ENCODE data around the gene CHST3.

DNA sequence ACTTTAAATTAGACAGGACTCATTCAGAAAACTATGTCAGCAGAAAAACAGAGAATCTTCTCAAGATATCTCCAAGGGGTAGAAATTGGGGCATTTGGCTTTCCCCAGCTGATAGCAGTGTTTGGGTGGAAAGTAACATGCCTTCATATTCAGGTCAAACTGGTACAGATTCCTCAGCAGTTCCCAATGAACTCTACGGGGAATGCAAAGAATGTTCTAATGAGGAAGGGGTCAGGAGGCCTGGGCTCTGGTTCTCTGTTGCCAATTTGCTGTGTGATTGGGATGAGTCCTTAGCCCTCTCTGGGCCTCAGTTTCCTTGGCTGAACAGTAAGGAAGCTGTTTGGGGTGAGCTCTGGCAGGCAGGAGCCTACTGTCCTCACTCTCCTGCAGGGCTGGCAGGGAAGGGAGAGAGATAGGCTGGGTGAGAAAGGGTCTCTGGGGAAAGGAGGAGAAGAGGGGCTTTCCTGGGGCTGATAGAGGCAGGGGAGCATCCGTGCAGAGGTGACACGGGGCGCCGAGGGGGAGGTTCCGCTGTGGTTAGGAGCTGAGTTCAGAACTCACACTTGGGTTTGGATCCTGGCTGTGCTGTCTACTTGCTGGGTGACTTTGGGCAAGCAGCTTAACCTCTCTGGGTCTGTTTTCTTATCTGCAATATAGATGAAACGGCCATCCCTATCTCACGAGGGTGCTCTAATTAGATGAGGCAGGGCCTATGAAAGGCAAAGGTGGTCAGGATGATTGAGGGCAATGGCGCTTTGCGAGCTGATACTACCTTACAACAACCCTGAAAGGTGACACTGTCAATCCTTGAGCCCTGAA lies 79.0 kb downstream of the CHST3 start:
- TF ChIP-seq, protein P1, sequence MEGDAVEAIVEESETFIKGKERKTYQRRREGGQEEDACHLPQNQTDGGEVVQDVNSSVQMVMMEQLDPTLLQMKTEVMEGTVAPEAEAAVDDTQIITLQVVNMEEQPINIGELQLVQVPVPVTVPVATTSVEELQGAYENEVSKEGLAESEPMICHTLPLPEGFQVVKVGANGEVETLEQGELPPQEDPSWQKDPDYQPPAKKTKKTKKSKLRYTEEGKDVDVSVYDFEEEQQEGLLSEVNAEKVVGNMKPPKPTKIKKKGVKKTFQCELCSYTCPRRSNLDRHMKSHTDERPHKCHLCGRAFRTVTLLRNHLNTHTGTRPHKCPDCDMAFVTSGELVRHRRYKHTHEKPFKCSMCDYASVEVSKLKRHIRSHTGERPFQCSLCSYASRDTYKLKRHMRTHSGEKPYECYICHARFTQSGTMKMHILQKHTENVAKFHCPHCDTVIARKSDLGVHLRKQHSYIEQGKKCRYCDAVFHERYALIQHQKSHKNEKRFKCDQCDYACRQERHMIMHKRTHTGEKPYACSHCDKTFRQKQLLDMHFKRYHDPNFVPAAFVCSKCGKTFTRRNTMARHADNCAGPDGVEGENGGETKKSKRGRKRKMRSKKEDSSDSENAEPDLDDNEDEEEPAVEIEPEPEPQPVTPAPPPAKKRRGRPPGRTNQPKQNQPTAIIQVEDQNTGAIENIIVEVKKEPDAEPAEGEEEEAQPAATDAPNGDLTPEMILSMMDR (conservative IDR thresholded peaks at IDR 0.05), result no peak
- TF ChIP-seq ZFX (IDR thresholded peaks at IDR 0.05), result no peak

Measured in C4-2B (cell line).